Stimulated activated naive CD8-positive, alpha-beta T cell treated with anti-CD3 and anti-CD28 coated beads, Interleukin-15, Interleukin-2, amounts not matched to agents 100 ng/mL and 50 ng/mL, for 24 hours (primary cell): Measurements from ENCODE around the gene OCSTAMP.

Source experiments
- H3K27ac Mint-ChIP-seq: one replicate; pipeline ENCODE4 v1.8.0; 2021; ENCODE audit warnings: mild to moderate bottlenecking, mixed read lengths
- H3K27me3 Mint-ChIP-seq: one replicate; pipeline ENCODE4 v1.8.0; 2021; ENCODE audit warnings: mixed read lengths
- H3K36me3 Mint-ChIP-seq: one replicate; pipeline ENCODE4 v1.8.0; 2021; ENCODE audit warnings: low read depth, mixed read lengths
- H3K4me1 Mint-ChIP-seq: one replicate; pipeline ENCODE4 v1.8.0; 2021; ENCODE audit warnings: low read depth, mixed read lengths
- H3K4me3 Mint-ChIP-seq: one replicate; pipeline ENCODE4 v1.8.0; 2021; ENCODE audit warnings: mild to moderate bottlenecking, mixed read lengths
- H3K9me3 Mint-ChIP-seq: one replicate; pipeline ENCODE4 v1.8.0; 2021; ENCODE audit warnings: mixed read lengths

Gene OCSTAMP

GRCh38 chr20:46578745-46579144 is 28.3 kb upstream of the OCSTAMP start:
- peaks cover 7% of the 10 kb centered on the region for H3K27me3 Mint-ChIP-seq
- no peaks in the 10 kb centered on the region for H3K36me3 Mint-ChIP-seq
- no peaks in the 10 kb centered on the region for H3K9me3 Mint-ChIP-seq
- no peak overlapping the region for H3K4me3 Mint-ChIP-seq
- no peak overlapping the region for H3K27ac Mint-ChIP-seq
- H3K4me1 Mint-ChIP-seq = peaks cover 6% of the 10 kb centered on the region

GRCh38 chr20:46576774-46577395 is 26.4 kb upstream of the OCSTAMP start:
- H3K36me3 Mint-ChIP-seq = no peaks in the 10 kb centered on the region
- H3K27ac Mint-ChIP-seq = no peak overlapping the region
- peaks cover 6% of the 10 kb centered on the region for H3K4me1 Mint-ChIP-seq

GRCh38 chr20:46575937-46576461 is 25.5 kb upstream of the OCSTAMP start:
- peaks cover 10% of the 10 kb centered on the region for H3K27me3 Mint-ChIP-seq
- peaks cover 6% of the 10 kb centered on the region for H3K4me1 Mint-ChIP-seq
- H3K4me3 Mint-ChIP-seq = no peak overlapping the region
- H3K27ac Mint-ChIP-seq = no peak overlapping the region
- H3K36me3 Mint-ChIP-seq = no peaks in the 10 kb centered on the region
- no peaks in the 10 kb centered on the region for H3K9me3 Mint-ChIP-seq

More at GRCh38 chr20:46576774-46577395, 26.4 kb upstream of the OCSTAMP start:
- peaks cover 12% of the 10 kb centered on the region for H3K27me3 Mint-ChIP-seq
- no peaks in the 10 kb centered on the region for H3K9me3 Mint-ChIP-seq
- H3K4me3 Mint-ChIP-seq = no peak overlapping the region

- Mint-ChIP-seq H3K4me1 (peaks cover 6% of the 10 kb centered on the region), H3K36me3 (no peaks in the 10 kb centered on the region), H3K27me3 (peaks cover 10% of the 10 kb centered on the region), H3K27ac (no peak overlapping the region), H3K4me3 (no peak overlapping the region), H3K9me3 (no peaks in the 10 kb centered on the region)
These were observed 24.9 kb upstream of the OCSTAMP start for GRCh38 chr20:46575394-46575793.

- Mint-ChIP-seq H3K27me3 (peaks cover 10% of the 10 kb centered on the region), H3K4me1 (peaks cover 6% of the 10 kb centered on the region), H3K9me3 (no peaks in the 10 kb centered on the region), H3K4me3 (no peak overlapping the region), H3K27ac (no peak overlapping the region), H3K36me3 (no peaks in the 10 kb centered on the region)
These were observed 23.5 kb upstream of the OCSTAMP start for GRCh38 chr20:46573788-46574584.

- H3K27ac Mint-ChIP-seq = no peak overlapping the region
- H3K4me3 Mint-ChIP-seq = no peak overlapping the region
- H3K36me3 Mint-ChIP-seq = no peaks in the 10 kb centered on the region
- H3K4me1 Mint-ChIP-seq = peaks cover 6% of the 10 kb centered on the region
- H3K27me3 Mint-ChIP-seq = peaks cover 10% of the 10 kb centered on the region
- no peaks in the 10 kb centered on the region for H3K9me3 Mint-ChIP-seq
These were observed 22.8 kb upstream of the OCSTAMP start for GRCh38 chr20:46573234-46573633.

GRCh38 chr20:46572790-46573189 is 22.3 kb upstream of the OCSTAMP start:
- Mint-ChIP-seq H3K27ac (no peak overlapping the region), H3K4me1 (peaks cover 6% of the 10 kb centered on the region), H3K27me3 (peaks cover 10% of the 10 kb centered on the region), H3K36me3 (no peaks in the 10 kb centered on the region), H3K9me3 (no peaks in the 10 kb centered on the region), H3K4me3 (no peak overlapping the region)

GRCh38 chr20:46572153-46572552 is 21.7 kb upstream of the OCSTAMP start:
- peaks cover 15% of the 10 kb centered on the region for H3K27me3 Mint-ChIP-seq
- no peaks in the 10 kb centered on the region for H3K9me3 Mint-ChIP-seq
- H3K4me3 Mint-ChIP-seq = no peak overlapping the region
- peaks cover 6% of the 10 kb centered on the region for H3K4me1 Mint-ChIP-seq
- no peaks in the 10 kb centered on the region for H3K36me3 Mint-ChIP-seq
- H3K27ac Mint-ChIP-seq = no peak overlapping the region

- Mint-ChIP-seq H3K9me3 (no peaks in the 10 kb centered on the region), H3K4me1 (peaks cover 6% of the 10 kb centered on the region), H3K4me3 (no peak overlapping the region), H3K27me3 (peaks cover 15% of the 10 kb centered on the region), H3K27ac (no peak overlapping the region), H3K36me3 (no peaks in the 10 kb centered on the region)
These were observed 21.0 kb upstream of the OCSTAMP start for GRCh38 chr20:46571418-46571817.

GRCh38 chr20:46570956-46571355 is 20.5 kb upstream of the OCSTAMP start:
- Mint-ChIP-seq H3K36me3 (no peaks in the 10 kb centered on the region), H3K27ac (no peak overlapping the region), H3K4me3 (no peak overlapping the region), H3K4me1 (peaks cover 3% of the 10 kb centered on the region), H3K9me3 (no peaks in the 10 kb centered on the region), H3K27me3 (peaks cover 15% of the 10 kb centered on the region)

GRCh38 chr20:46569961-46570360 is 19.5 kb upstream of the OCSTAMP start:
- Mint-ChIP-seq H3K27ac (no peak overlapping the region), H3K27me3 (peaks cover 20% of the 10 kb centered on the region), H3K9me3 (no peaks in the 10 kb centered on the region), H3K4me3 (no peak overlapping the region), H3K4me1 (no peaks in the 10 kb centered on the region), H3K36me3 (no peaks in the 10 kb centered on the region)

GRCh38 chr20:46568570-46569129 is 18.2 kb upstream of the OCSTAMP start:
- H3K27me3 Mint-ChIP-seq = peaks cover 20% of the 10 kb centered on the region
- no peak overlapping the region for H3K4me3 Mint-ChIP-seq
- no peak overlapping the region for H3K27ac Mint-ChIP-seq
- H3K4me1 Mint-ChIP-seq = no peaks in the 10 kb centered on the region
- H3K36me3 Mint-ChIP-seq = no peaks in the 10 kb centered on the region
- H3K9me3 Mint-ChIP-seq = no peaks in the 10 kb centered on the region

- H3K4me1 Mint-ChIP-seq = peaks cover 2% of the 10 kb centered on the region
These were observed 15.7 kb upstream of the OCSTAMP start for GRCh38 chr20:46566125-46566524.

GRCh38 chr20:46564241-46564957 is 13.9 kb upstream of the OCSTAMP start:
- Mint-ChIP-seq H3K4me3 (no peak overlapping the region), H3K27ac (no peak overlapping the region), H3K36me3 (no peaks in the 10 kb centered on the region), H3K9me3 (no peaks in the 10 kb centered on the region), H3K4me1 (peaks cover 17% of the 10 kb centered on the region), H3K27me3 (peaks cover 10% of the 10 kb centered on the region)

More at GRCh38 chr20:46566125-46566524, 15.7 kb upstream of the OCSTAMP start:
- no peaks in the 10 kb centered on the region for H3K9me3 Mint-ChIP-seq
- no peak overlapping the region for H3K4me3 Mint-ChIP-seq
- no peak overlapping the region for H3K27ac Mint-ChIP-seq
- H3K36me3 Mint-ChIP-seq = no peaks in the 10 kb centered on the region
- H3K27me3 Mint-ChIP-seq = peaks cover 10% of the 10 kb centered on the region

- H3K27me3 Mint-ChIP-seq = peaks cover 10% of the 10 kb centered on the region
- H3K36me3 Mint-ChIP-seq = no peaks in the 10 kb centered on the region
- peaks cover 22% of the 10 kb centered on the region for H3K4me1 Mint-ChIP-seq
- H3K9me3 Mint-ChIP-seq = no peaks in the 10 kb centered on the region
- no peak overlapping the region for H3K27ac Mint-ChIP-seq
- H3K4me3 Mint-ChIP-seq = no peak overlapping the region
These were observed 13.4 kb upstream of the OCSTAMP start for GRCh38 chr20:46563860-46564221.
